Right hindlimb (tissue), 1 donor: ENCODE results near the gene CDC25A.
A peak's percentile ranks its signal among the peaks of the same experiment; 100 is the strongest.
"Not testable (repeated sequence)": the region's sequence is repeated elsewhere in the genome, so short reads cannot be mapped to it uniquely, and the experiment has no call there.

Source experiments
- DNase-seq: peaks from one replicate; pipeline ENCODE4 v3.0.0-alpha.2; 2018

The CDC25A gene

DNA sequence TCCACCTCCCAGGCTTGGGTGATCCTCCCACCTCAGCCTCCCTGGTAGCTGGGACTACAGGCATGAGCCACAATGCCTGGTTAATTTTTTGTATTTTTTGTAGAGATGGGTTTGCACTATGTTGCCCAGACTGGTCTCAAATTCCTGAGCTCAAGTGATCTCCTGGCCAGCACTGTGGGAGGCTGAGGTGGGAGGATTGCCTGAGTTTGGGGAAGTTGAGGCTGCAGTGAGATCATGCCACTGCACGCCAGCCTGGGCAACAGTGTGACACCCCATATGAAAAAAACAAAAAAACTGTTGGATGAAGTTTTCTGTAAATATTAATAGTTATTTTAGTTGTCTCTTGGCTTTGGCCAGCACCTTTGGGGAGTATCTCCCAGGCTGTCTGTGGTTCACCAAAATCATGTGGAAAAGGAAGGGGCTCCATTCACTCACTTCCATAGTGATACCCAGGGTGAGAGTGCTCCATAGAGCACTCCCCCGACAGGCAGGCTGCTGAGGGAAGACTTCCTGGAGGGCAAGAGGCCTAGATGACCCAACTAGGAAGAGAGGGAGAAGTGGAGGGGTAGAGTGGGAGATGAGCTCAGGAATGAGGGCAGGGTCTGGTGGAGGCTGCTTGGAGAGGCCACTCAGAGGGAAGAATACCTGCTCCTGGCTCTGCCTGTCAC lies 47.1 kb downstream of the CDC25A start:
- no peak for DNase-seq

DNA sequence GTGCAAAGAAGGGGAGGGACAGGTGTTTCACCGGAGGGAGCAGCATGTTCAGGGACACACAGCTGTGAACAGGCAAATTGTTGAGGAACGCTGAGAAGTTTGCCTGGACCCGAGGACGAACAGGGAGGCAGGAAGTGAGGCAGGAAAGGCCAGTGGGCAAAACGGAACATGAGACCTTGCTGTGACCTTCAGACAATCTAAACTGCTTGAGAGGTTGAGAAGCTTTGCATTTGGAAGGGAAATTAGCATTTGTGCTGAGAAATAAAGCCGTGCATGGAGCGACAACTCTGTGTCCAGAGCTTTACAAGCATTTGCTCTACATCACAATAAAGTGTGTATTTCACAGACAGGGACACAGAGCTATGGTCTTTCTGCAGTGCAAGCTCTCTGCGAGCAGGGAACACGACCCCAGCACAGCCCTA lies 47.9 kb downstream of the CDC25A start:
- no peak for DNase-seq

DNA sequence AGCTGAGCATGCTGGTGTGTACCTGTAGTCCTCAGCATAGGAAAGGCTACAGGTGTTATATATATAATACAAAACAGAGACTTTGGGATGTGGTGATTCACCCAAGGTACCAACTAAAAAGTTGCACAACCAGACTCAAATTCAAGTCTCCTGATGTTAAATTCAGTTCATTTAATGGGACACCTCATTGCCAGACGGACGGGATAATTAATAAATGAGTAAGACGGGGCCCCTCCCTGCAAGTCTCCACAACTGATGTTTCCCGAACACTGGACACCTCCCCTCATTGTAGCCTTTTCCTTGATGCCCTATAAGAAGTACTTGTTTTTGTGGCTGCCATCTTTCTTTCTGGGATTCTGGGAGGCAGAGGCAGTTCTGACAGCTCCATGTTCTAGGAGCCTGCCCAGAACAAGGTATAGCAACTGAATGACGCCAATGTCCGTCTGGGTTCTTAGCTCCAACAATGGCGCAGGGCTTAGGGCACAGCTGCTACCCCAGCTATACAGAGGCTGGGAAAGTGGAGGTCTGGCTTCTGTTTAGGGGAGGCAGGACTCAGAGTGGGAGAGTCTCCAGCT lies 50.7 kb downstream of the CDC25A start:
- no peak for DNase-seq

DNA sequence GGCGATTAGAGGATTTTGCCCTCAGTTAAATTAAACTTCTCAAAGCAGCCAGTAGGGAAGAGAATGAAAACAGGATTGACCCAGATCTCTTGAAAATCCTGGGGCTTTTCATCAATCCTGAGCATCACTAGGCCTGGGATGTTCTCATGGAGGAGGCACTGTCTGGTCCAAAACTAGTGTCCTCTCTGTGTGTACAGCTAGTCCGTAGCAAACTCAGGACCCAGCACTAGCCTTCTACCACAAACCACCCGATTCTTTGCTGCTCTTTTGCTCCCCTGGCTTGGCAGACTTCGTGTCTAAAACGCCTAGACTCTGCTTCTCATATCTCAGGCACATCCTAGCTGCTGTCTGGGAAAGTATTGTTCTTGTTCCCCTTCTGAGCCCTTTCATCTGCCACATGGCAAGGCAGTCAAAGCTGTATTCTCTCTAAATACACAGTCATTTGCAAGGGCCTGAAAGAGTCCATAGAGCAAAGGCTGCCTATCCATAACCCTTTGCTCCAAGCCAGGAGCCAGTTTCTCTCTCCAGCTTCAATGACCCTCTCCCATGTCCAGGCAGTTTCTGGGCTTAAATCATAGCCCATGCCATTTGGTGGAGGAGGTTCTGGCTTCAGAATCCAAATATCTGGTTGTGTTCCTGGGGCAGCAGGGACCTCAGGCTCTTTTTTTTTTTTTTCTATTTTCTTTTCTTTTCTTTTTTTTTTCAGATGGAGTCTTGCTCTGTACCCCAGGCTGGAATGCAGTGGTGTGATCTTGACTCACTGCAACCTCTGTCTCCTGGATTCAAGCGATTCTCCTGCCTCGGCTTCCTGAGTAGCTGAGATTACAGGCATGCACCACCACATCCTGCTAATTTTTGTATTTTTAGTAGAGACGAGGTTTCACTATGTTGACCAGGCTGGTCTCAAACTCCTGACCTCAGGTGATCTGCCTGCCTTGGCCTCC lies 52.4 kb downstream of the CDC25A start:
- no peak for DNase-seq

DNA sequence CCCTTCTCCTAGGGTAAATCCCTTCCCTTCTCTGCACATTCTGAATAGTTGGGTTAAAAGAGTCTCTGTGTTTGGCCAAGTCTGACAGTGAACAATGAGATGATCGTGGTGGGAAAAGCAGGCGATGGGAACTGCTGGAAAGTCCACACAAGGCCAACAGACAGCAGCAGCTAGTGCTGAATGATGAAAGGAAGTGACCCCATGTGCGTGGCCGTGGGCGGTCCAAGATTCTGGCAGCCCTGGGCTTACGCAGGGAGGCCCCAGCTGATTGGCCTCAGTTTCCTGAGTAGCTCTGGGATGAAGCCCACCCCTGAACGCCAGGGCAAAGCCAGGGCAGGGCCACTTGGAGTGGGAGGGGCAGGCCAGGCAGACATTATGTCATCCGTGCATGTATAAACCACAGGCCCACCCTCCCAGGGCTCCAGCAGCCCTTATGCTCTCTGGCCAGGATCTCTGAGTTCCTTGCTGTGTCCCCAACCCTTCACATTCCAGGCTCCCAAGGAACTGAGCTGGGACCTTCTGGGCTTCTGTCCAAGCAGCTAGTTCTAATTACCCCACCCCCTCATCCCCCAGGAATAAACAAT lies 57.8 kb downstream of the CDC25A start:
- DNase-seq: peak; percentile 93

DNA sequence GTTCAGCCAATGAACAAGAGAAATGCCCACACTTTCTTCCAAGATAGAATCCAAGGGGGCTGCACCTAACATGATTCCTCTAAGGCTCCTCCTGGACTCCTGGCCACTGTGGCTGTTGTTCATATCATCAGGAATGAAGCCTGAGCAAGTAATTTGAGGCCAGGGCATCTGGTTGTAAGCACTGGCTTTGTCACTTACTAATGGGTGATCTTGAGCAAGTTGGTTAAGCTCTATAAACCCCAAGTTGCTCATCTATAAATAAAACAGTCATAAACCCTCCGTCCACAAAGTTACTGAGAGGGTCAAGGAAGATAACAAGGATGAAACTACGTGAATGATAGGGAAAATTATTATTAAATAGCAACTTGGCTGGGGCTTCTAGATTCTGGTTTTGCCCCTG lies 58.3 kb downstream of the CDC25A start:
- no peak for DNase-seq

DNA sequence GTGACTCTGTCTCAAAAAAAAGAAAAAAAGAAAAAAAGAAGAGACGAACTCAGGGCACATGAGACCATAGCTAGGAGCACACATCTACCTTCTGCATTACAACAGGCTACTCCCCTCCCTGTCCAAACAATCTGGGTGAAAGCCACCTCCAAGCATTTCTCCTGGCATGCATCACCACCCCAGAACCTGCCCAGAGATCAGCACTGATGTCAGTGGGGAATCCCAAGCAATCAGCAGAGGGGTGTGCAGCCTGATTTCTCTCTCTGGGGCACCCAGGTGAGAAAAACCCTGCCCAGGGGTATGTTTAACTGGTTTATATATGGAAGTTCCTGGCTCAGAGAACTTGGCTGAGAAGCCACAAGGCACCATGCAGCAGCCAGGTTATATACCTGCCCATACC lies 59.4 kb downstream of the CDC25A start:
- no peak for DNase-seq

DNA sequence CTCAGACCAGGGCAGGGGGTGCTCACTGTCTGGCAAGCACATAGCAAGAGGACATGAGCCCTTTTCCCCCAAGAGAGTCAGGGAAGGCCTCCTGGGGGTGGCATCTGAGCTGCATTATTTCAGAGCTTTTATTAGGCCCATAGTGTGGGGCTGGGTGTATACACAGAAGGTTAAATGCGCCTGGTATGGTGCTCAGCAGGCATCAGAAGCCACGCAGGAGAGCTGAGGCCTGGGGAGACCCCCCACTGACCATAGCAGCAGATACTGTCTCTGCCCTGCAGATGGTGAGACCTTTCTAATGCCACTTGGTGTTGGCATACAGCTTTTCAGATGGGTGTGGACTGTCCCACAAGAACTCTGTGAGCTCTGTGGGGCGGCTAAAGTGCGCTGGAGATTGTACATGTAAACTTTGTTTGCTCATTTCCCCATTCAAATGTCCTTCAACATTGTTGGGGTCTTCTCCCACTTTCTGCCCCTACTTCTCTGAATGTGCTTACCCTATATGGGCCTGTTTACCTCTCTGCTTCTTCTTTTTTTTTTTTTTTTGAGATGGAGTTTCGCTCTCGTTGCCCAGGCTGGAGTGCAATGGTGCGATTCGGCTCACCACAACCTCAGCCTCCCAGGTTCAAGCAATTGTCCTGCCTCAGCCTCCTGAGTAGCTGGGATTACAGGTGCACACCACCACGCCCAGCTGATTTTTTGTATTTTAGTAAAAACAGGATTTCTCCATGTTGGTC lies 62.2 kb downstream of the CDC25A start:
- DNase-seq: no peak

DNA sequence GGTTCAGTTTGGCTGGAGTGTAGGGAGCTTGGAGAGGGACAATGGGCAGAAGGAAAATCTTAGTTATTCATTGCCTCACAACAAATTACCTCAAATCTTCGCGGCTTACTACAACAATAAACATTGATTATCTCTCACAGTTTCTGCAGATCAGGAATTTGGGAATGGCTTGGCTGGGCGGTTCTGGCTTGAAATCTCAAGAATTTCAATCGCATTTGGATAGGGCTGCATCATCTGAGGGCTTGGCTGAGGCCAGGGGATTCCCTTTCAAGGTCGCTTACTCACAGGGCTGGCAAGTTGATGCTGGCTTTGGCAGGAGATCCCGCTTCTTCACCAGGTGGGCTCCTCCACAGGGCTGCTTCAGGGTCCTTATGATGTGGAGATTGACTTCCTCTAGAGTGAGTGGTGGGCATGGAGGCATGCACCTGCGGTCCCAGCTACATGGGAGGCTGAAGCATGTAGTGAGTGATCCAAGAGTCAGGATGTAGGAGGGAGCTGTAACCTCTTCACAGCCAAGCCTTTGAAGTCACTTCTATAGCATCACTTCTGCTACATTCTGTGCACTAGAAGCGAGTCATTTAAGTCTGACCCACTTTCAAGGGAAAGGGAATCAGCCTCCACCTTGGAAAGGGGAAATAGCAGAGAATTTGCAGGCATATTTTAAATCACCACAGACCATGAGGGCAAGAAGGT lies 63.1 kb downstream of the CDC25A start:
- no peak for DNase-seq

DNA sequence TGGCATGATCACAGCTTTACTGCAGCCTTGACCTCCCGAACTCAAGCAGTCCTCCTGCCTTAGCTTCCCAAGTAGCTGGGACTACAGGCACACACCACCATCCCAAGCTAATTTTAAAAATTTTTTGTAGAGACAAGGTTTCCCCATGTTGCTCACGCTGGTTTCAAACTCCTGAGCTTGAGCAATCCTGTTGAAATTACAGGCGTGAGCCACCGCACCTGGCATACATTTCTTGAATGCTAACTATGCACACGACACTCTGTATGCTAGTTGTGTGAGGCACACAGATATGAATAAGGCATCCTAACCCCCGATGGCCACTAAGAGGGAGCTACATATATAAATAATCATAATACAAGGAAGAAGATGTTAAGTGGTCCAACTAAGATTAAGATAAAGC lies 64.9 kb downstream of the CDC25A start:
- no peak for DNase-seq

DNA sequence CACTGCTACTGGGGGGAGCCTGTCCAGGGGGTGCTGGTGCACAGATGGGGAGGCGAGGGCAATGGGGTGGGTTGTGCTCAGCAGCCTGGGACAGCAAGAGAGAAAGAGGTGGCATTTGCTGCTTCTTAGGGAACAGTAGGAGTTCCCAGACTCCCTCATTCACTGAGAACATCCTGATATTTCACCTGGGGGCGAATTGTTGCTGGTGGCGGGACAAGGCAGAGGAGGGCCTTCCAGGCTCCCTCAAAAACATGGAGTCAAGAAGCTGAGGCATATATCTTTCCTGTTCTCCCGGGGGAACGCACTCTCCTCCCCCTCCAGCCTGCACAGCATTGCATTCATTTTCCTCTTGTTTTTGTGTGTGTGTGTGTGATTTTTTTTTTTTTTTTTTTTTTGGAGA lies 65.7 kb downstream of the CDC25A start:
- no peak for DNase-seq

DNA sequence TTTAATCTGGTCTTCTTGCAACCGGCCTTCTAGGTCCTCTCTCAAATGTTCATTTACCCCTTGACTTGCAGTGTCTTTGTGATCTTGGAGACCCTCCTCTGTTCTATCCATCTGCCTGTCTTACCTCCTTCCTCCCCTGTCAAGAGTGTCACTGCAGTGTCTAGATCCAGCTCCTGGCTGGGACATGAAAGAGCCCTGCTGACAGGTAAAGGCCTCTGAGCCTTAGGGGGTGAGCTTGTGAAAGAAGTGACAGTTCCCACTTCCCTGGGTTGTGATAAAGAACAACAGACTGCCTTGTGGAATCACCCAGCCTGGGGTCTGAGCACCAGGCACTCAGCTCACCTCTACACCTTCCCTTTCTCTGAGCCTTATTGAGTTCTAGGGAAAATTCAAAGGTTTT lies 68.0 kb downstream of the CDC25A start:
- no peak for DNase-seq

DNA sequence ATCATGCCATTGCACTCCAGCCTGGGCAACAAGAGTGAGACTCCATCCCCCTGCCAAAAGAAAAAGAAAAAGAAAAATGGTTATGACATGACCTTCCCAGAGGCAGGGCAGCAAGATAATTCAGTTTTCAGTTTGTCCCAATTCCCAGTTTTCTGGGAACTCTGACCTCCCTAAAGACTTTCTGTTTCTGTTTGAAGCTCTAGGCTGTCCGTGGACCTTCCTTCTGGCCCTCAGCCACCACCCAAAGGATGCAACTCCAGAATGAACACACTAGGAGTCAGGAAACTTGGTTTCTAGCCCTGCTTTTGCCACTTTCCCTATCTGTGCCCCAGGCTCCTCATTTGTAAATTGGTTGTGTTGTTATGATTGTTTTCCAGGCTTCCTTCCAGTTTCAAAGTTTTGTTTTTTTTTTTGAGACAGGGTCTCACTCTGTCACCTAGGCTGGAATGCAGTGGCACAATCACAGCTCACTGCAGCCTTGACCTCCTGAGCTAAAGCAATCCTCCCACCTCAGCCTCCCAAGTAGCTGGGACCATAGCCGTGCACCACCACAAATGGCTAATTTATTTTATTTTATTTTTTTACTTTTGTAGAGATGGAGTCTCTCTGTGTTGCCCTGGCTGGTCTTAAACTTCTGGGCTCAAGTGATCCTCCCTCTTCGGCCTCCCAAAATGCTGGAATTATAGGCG lies 68.6 kb downstream of the CDC25A start:
- DNase-seq: peak; percentile 37

DNA sequence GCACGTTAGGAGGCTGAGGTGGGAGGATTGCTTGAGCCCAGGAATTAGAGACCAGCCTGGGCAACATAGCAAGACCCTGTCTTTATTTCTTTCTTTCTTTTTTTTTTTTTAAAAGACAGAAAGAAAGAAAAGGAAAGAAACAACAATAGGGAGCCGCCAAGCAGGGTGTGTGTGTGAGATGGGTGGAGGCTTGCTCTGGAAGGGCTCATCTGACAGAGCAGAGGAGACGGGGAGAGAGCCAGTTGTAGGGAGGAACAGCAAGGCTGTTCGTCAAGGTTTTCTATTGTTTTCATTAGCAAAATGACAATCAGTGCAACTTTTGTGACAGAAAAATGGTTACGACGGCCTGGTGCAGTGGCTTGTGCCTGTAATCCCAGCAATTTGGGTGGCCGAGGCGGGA lies 69.3 kb downstream of the CDC25A start:
- no peak for DNase-seq

DNA sequence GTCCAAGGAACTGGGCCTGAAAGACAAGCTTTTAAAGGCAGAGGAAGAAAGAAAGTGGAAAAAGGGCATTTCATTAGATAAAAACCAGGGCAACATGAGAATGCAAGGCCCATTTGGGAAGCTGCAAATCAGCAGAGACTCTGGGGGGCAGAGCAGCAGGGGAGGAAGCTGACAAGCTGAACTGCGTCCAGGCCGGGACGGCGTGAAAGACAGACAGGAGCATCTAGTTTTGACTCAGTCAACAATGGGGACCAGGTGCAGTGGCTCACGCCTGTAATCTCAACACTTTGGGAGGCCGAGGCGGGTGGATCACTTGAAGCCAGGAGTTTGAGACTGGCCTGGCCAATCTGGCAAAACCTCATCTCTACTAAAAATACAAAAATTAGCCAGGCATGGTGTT lies 69.9 kb downstream of the CDC25A start:
- DNase-seq: no peak

DNA sequence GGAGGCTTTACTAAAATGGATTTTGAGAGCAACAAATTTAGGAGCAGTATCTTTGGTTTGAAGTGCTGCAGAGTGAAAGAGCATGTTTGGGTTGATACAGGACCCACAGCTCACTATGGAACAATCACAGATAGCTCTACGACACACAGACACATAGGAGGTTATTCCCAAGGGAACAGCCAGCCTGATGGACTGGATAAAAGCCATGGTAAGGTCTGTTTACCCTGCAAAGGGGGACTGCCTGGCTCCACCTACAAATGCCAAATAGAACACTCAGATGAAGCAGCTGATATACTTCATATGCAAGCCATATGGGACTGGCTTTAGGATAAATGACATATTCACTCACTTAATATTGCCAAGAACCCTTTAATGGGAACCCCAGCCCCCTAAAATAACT lies 75.4 kb downstream of the CDC25A start:
- no peak for DNase-seq

DNA sequence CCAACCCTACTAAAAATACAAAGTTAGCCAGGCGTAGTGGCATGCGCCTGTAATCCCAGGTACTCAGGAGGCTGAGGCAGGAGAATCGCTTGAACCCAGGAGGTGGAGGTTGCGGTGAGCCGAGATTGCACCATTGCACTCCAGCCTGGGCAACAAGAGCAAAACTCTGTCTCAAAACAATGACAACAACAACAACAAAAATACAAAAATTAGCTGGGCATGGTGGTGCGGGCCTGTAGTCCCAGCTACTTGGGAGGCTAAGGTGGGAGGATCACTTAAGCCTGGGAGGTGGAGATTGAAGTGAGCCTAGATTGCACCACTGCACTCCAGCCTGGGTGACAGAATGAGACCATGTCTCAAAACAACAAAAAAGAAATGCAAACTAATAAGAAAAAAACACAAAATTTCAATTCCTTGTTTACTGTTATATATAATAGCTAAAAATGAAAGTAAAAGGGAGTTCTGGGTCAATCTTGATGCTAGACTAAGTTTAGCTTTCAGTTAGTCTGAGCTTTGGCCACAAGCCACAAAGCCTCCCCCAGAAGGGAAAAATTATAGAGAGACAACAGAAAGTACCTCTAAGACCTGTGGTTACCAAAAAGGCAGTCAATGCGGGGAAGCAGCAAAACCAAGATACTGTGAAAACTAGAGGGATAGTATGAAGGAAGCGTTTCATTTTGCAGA lies 76.0 kb downstream of the CDC25A start:
- DNase-seq: not testable (repeated sequence)

DNA sequence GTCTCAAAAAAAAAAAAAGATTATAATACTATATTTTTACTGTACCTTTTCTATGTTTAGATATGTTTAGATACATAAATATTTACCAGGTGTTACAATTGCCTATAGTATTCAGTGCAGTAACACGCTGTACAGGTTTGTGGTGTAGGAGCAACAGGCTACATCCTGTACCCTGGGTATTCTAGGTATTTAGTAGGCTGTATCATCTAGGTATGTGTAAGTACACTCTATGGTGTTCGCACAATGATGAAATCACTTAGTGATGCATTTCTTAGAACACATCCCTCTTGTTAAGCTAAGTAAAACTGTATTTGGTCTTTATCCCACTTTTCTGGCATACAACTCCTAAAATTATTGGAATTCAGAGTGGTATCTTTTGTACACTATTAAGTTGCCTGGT lies 77.8 kb downstream of the CDC25A start:
- no peak for DNase-seq

DNA sequence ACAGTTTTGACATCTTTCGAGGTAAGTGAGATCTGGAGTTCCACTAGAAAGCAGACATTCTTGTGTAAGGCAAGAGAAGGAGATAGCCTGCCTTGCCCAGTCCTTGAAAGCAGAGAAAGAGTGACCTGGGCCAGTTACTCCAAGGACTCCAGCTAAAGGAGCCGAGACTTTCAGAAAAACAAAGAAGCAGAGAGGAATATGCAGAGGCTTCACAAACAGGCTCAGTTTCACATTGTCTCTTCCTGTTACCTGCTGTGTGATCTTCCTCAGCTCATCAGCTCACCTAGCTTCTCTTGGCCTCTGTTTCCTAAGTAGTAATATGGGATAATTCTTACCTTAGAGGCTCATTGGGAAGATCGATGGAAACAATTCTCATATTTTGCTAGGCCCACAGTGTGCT lies 81.0 kb downstream of the CDC25A start:
- DNase-seq: no peak
